D721Med (cell line): Measurements from ENCODE around the gene CASP9.

ENCODE experiments used
- DNase-seq: peaks from one replicate; pipeline ENCODE4 v3.0.0; 2011; ENCODE audit warnings: low spot score; ENCODE audit not compliant: insufficient read length
- FAIRE-seq: peaks from 2 replicates; lab custom pipeline; 2011; peaks lifted over from hg19 to GRCh38; lab: Jason Lieb, UNC
- CTCF ChIP-seq: IDR thresholded peaks from 2 replicates; pipeline ENCODE4 v1.5.1; 2012; ENCODE audit warnings: mild to moderate bottlenecking, control low read depth; ENCODE audit not compliant: insufficient read depth; ENCODE audit errors: missing control alignments

The CASP9 gene

DNA sequence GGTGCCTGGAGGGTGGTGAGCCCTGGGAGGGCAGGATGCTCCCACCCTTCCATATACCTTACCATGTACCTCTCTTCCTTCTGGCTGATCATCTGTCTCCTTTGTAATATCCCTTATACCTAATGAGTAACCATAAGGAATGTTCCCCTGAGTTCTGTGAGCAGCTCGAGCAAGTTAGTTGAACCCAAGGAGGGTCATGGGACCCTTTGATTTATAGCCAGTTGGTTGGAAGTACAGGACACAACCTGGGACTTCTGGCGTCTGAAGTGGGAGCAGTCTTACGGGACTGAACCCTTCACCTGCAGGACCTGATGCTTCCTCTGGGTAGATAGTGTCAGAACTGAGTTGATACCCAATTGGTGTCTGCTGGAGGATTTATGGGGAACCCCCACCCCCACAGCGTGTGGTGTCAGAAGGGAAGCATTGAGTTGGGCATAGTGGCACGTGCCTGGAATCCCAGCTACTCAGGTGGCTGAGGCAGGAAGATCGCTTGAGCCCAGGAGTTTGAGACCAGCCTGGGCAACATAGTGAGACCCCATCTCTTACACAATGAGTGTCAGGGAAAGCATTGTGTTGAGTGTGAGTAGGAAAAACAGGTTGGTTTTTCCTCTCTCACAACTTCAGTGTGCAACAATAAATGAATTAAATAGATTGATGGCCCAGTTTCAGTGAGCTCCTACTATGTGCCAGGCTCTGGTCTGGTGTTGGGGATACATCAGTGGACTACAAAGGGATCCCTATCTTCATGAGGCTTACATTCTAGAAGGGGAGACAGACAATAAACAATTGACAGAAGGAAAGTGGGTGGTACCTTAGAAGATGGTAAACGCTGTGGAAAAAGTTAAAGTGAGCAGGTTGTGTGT, 18.6 kb upstream of the CASP9 start:
- no peak for TF ChIP-seq CTCF
- no peak for FAIRE-seq
- no peak for DNase-seq

- FAIRE-seq = no peak
Measured at GRCh38 chr1:15541231-15541792, 17.3 kb upstream of the CASP9 start.

DNA sequence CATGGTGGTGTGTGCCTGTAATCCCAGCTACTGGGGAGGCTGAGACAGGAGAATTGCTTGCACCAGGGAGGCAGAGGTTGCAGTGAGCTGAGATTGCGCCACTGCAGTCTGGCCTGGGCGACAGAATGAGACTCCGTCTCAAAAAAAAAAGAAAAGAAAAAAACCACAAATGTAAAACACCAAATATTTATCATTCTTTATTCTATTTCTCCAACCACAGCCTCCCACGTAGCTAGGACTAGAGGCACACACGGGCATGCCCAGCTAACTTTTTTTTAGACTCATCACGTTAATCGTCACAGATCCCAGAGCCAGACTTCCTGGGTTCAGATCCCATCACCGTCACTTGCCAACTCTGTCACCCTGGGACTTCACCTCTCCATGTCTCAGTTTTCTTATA, 16.2 kb upstream of the CASP9 start:
- FAIRE-seq (no peak), DNase-seq (no peak)
- no peak for TF ChIP-seq CTCF

More at GRCh38 chr1:15541231-15541792, 17.3 kb upstream of the CASP9 start:
- no peak for DNase-seq
- TF ChIP-seq CTCF = no peak

DNA sequence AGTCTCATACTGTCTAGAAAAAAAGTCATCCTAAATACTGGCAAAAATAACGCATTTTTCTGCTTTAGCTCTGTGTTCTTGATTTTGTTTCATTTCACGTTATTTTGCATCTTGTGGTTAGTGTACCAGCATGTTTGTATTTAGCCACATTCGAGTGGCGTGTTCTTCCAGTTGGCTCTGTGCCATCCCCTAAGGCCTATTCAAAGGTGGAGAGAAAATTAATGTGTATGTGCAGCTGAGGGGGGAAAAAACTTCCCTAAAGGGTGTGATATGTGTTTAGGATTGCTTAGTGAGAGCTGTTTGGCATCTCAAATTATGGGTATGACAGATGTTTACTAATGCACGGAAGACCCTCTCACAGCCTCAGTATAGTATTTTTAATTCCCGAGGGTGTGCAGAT, 14.8 kb upstream of the CASP9 start:
- DNase-seq = no peak
- no peak for TF ChIP-seq CTCF
- no peak for FAIRE-seq

- FAIRE-seq (no peak), DNase-seq (no peak)
- TF ChIP-seq CTCF = no peak
Measured at GRCh38 chr1:15531682-15532081, 7.7 kb upstream of the CASP9 start.

- TF ChIP-seq CTCF = no peak
- DNase-seq (no peak), FAIRE-seq (no peak)
Measured at GRCh38 chr1:15531003-15531402, 7.0 kb upstream of the CASP9 start.
